H9 (cell line): ENCODE data around the gene ZNF423. TPM values are rescaled to one million over a fixed set of nuclear protein-coding genes. Genes with fewer than 3 reads are reported as not detected.

Experiments
- DNase-seq: peaks from one replicate; pipeline ENCODE4 v3.0.0-alpha.2; 2017
- H2AFZ ChIP-seq: one replicate; pipeline ENCODE4 v1.6.1; 2013; ENCODE audit warnings: mild to moderate bottlenecking, low read length, control low read depth, moderate library complexity
- H2AK5ac ChIP-seq: 2 replicates; pipeline ENCODE4 v1.6.1; 2013; ENCODE audit warnings: low read length, control low read depth, mixed read lengths; ENCODE audit not compliant: insufficient read length
- H2BK120ac ChIP-seq: one replicate; pipeline ENCODE4 v1.6.1; 2013; ENCODE audit warnings: low read depth, mild to moderate bottlenecking, low read length, control low read depth, inconsistent platforms; ENCODE audit not compliant: poor library complexity, severe bottlenecking
- H2BK12ac ChIP-seq: 2 replicates; pipeline ENCODE4 v1.6.1; 2013; ENCODE audit warnings: low read length, control low read depth, mixed read lengths, low read depth; ENCODE audit not compliant: insufficient read length
- H2BK15ac ChIP-seq: 2 replicates; pipeline ENCODE4 v1.6.1; 2013; ENCODE audit warnings: low read depth, low read length, control low read depth
- H2BK20ac ChIP-seq: one replicate; pipeline ENCODE4 v1.6.1; 2013; ENCODE audit warnings: low read depth, mild to moderate bottlenecking, low read length, control low read depth, inconsistent platforms; ENCODE audit not compliant: poor library complexity, severe bottlenecking
- H2BK5ac ChIP-seq: 2 replicates; pipeline ENCODE4 v1.6.1; 2013; ENCODE audit warnings: low read length, control low read depth, mixed read lengths; ENCODE audit not compliant: insufficient read length
- H3K14ac ChIP-seq: 2 replicates; pipeline ENCODE4 v1.6.1; 2013; ENCODE audit warnings: low read length, control low read depth; ENCODE audit not compliant: insufficient read depth
- H3K18ac ChIP-seq: 2 replicates; pipeline ENCODE4 v1.6.1; 2013; ENCODE audit warnings: low read depth, mild to moderate bottlenecking, mixed read lengths, low read length, control low read depth; ENCODE audit not compliant: insufficient read length
- H3K23ac ChIP-seq: 2 replicates; pipeline ENCODE4 v1.6.1; 2013; ENCODE audit warnings: low read length, control low read depth, mixed read lengths, low read depth; ENCODE audit not compliant: insufficient read length
- H3K23me2 ChIP-seq: 2 replicates; pipeline ENCODE4 v1.6.1; 2013; ENCODE audit warnings: low read depth, mild to moderate bottlenecking, mixed read lengths, low read length, control low read depth; ENCODE audit not compliant: insufficient read length, poor library complexity, severe bottlenecking
- H3K27ac ChIP-seq: 2 replicates; pipeline ENCODE4 v1.5.1; 2013; ENCODE audit warnings: low read length, control low read depth, mixed read lengths, low read depth; ENCODE audit not compliant: insufficient read length
- H3K27me3 ChIP-seq: 2 replicates; pipeline ENCODE4 v1.6.1; 2013; ENCODE audit warnings: low read length, control low read depth, inconsistent platforms; ENCODE audit not compliant: insufficient read depth
- H3K4ac ChIP-seq: 2 replicates; pipeline ENCODE4 v1.6.1; 2013; ENCODE audit warnings: low read depth, mild to moderate bottlenecking, control low read depth, inconsistent platforms, low read length, moderate library complexity
- H3K4me1 ChIP-seq: 2 replicates; pipeline ENCODE4 v1.6.1; 2013; ENCODE audit warnings: low read length, control low read depth, inconsistent platforms; ENCODE audit not compliant: insufficient read depth
- H3K4me2 ChIP-seq: 2 replicates; pipeline ENCODE4 v1.6.1; 2013; ENCODE audit warnings: low read length, control low read depth, mixed read lengths; ENCODE audit not compliant: insufficient read length, insufficient read depth
- H3K56ac ChIP-seq: 2 replicates; pipeline ENCODE4 v1.6.1; 2013; ENCODE audit warnings: low read depth, mild to moderate bottlenecking, mixed read lengths, low read length, control low read depth; ENCODE audit not compliant: insufficient read length
- H3K79me1 ChIP-seq: 2 replicates; pipeline ENCODE4 v1.6.1; 2013; ENCODE audit warnings: low read depth, mild to moderate bottlenecking, moderate library complexity, low read length, control low read depth, inconsistent platforms; ENCODE audit not compliant: insufficient read depth, poor library complexity, severe bottlenecking
- H3K79me2 ChIP-seq: 2 replicates; pipeline ENCODE4 v1.6.1; 2013; ENCODE audit warnings: low read length, control low read depth, inconsistent platforms; ENCODE audit not compliant: insufficient read depth
- H3K9ac ChIP-seq: 2 replicates; pipeline ENCODE4 v1.6.1; 2013; ENCODE audit warnings: low read length, control low read depth, mixed read lengths; ENCODE audit not compliant: insufficient read length; ENCODE audit errors: extremely low read depth
- H3K9me3 ChIP-seq: one replicate; pipeline ENCODE4 v1.6.1; 2013; ENCODE audit warnings: low read depth, low read length, inconsistent platforms; ENCODE audit not compliant: control insufficient read depth
- H3T11ph ChIP-seq: one replicate; pipeline ENCODE4 v1.6.1; 2013; ENCODE audit warnings: mild to moderate bottlenecking, low read length, control low read depth, inconsistent platforms
- H4K20me1 ChIP-seq: one replicate; pipeline ENCODE4 v1.6.1; 2013; ENCODE audit not compliant: control insufficient read depth, insufficient read length, insufficient read depth
- H4K5ac ChIP-seq: 2 replicates; pipeline ENCODE4 v1.6.1; 2013; ENCODE audit warnings: low read depth, mild to moderate bottlenecking, mixed read lengths, low read length, control low read depth; ENCODE audit not compliant: insufficient read length
- H4K8ac ChIP-seq: replicated peaks from 2 replicates; pipeline ENCODE4 v1.6.1; 2013; ENCODE audit warnings: low read length, control low read depth, mixed read lengths, low read depth; ENCODE audit not compliant: insufficient read length
- H4K91ac ChIP-seq: 2 replicates; pipeline ENCODE4 v1.6.1; 2013; ENCODE audit warnings: low read depth, mild to moderate bottlenecking, moderate library complexity, mixed read lengths, low read length, control low read depth; ENCODE audit not compliant: insufficient read length
- H3K27ac Mint-ChIP-seq, 3 experiments: 2 replicates in 2 of 3; 3 replicates in 1 of 3; pipeline ENCODE4 v1.8.0; 2020 to 2021; ENCODE audit warnings: mixed read lengths in 3 of 3, mild to moderate bottlenecking in 1 of 3, moderate library complexity in 1 of 3
- H3K27me3 Mint-ChIP-seq: 2 replicates; pipeline ENCODE4 v1.8.0; 2021; ENCODE audit warnings: low read depth, mild to moderate bottlenecking, moderate library complexity, mixed read lengths
- H3K36me3 Mint-ChIP-seq, 3 experiments: 2 replicates in 2 of 3; 3 replicates in 1 of 3; pipeline ENCODE4 v1.8.0; 2020 to 2021; ENCODE audit warnings: low read depth in 3 of 3, mixed read lengths in 3 of 3; ENCODE audit not compliant: insufficient read depth in 1 of 3
- H3K4me1 Mint-ChIP-seq, 2 experiments: 2 replicates each; pipeline ENCODE4 v1.8.0; 2020; ENCODE audit warnings: mixed read lengths in 2 of 2
- H3K4me3 Mint-ChIP-seq, 2 experiments: 2 replicates in 1 of 2; 3 replicates in 1 of 2; pipeline ENCODE4 v1.8.0; 2020 to 2021; ENCODE audit warnings: mild to moderate bottlenecking in 2 of 2, mixed read lengths in 2 of 2, moderate library complexity in 1 of 2
- H3K9me3 Mint-ChIP-seq, 2 experiments: 2 replicates in 1 of 2; 3 replicates in 1 of 2; pipeline ENCODE4 v1.8.0; 2020; ENCODE audit warnings: mild to moderate bottlenecking in 2 of 2, mixed read lengths in 2 of 2, moderate library complexity in 1 of 2
- CTCF ChIP-seq: fragments of 200-600 bp; sonication (generic); conservative IDR thresholded peaks from 3 replicates; pipeline ENCODE4 v1.8.0; 2021; ENCODE audit warnings: antibody characterized with exemption, mild to moderate bottlenecking
- WGBS: extraction: QIAGEN DNeasy Blood & Tissue Kit; methylation state at CpG from one replicate; pipeline ENCODE4 v1.1.7; 2013; ENCODE audit warnings: missing lambda C conversion rate, low lambda C conversion rate, mixed read lengths; ENCODE audit not compliant: insufficient read length; ENCODE audit errors: extremely low coverage; 5-methylcytosine and 5-hydroxymethylcytosine counted together
- total RNA-seq: library from RNA; stranded (reverse); gene quantifications from 2 replicates; pipeline ENCODE4 v1.2.1, GENCODE V29; 2021

The ZNF423 gene
- total RNA-seq, 1 experiment from 2014 or later: 51.5 TPM

GRCh38 chr16:49672753-49673152 lies 183.2 kb downstream of the ZNF423 start:
- H2AK5ac ChIP-seq: no peak overlapping the region
- H4K8ac ChIP-seq: no peak overlapping the region
- Mint-ChIP-seq H3K36me3 (peaks cover 0 to 4% (median 0%) of the 10 kb centered on the region in 3 experiments; a peak in 2 of 7 replicates), H3K27me3 (no peaks in the 10 kb centered on the region), H3K9me3 (no peaks in the 10 kb centered on the region), H3K4me3 (no peak overlapping the region), H3K4me1 (peaks cover 4 to 11% of the 10 kb centered on the region in 2 experiments; a peak in 3 of 4 replicates), H3K27ac (peak overlapping the region in 1 of 3 experiments; percentile 85; a peak in 3 of 7 replicates)
- no peaks in the 10 kb centered on the region for H3K9me3 ChIP-seq
- no peaks in the 10 kb centered on the region for H3K79me2 ChIP-seq
- peak; percentile 39; the same call in 2 of the 3 replicates for TF ChIP-seq CTCF
- no peak overlapping the region for H3K4me2 ChIP-seq
- no CpG with 5 or more reads among the region's 11 CpGs for WGBS
- no peak overlapping the region for H2BK15ac ChIP-seq
- H2BK5ac ChIP-seq: no peak overlapping the region
- H3K9ac ChIP-seq: no peak overlapping the region
- no peak for DNase-seq
- no peak overlapping the region for H2BK12ac ChIP-seq
- H3K27ac ChIP-seq: no peak overlapping the region
- H3K18ac ChIP-seq: no peak overlapping the region
- no peak overlapping the region for H2BK120ac ChIP-seq
- no peak overlapping the region for H3K56ac ChIP-seq
- no peak overlapping the region for H3T11ph ChIP-seq
- H4K5ac ChIP-seq: no peak overlapping the region
- H2BK20ac ChIP-seq: no peak overlapping the region
- H3K4ac ChIP-seq: no peak overlapping the region
- no peaks in the 10 kb centered on the region for H3K23me2 ChIP-seq
- no peak overlapping the region for H3K23ac ChIP-seq
- no peak overlapping the region for H4K91ac ChIP-seq
- no peaks in the 10 kb centered on the region for H3K4me1 ChIP-seq
- no peaks in the 10 kb centered on the region for H3K27me3 ChIP-seq
- H2AFZ ChIP-seq: no peak overlapping the region
- no peak overlapping the region; the same call in 1 of the 2 replicates for H3K14ac ChIP-seq
- no peaks in the 10 kb centered on the region for H4K20me1 ChIP-seq
- no peaks in the 10 kb centered on the region for H3K79me1 ChIP-seq
